ENCODE data around the gene SEC11C.

- no peak for TF ChIP-seq TCF4 (CRISPR knock-in tag; IDR thresholded peaks at IDR 0.05; ENCODE audit: borderline replicate concordance)
- no peak for TF ChIP-seq ZC3H10 (CRISPR knock-in tag; IDR thresholded peaks at IDR 0.05)
- no peak for TF ChIP-seq TSHZ2 (CRISPR knock-in tag; IDR thresholded peaks at IDR 0.05)
- TF ChIP-seq PATZ1 (CRISPR knock-in tag; IDR thresholded peaks at IDR 0.05; ENCODE audit: borderline replicate concordance) = no peak
- TF ChIP-seq CSRNP3 (CRISPR knock-in tag; IDR thresholded peaks at IDR 0.05) = no peak
- TF ChIP-seq ARNTL (CRISPR knock-in tag; IDR thresholded peaks at IDR 0.05; ENCODE audit: borderline replicate concordance, low read depth) = no peak
These were observed 710 bp downstream of the SEC11C start for GRCh38 chr18:59140302-59140885.
